HG03469 (cell line): Measurements from ENCODE around the gene PROSER1.
"Not testable (repeated sequence)": the region's sequence is repeated elsewhere in the genome, so short reads cannot be mapped to it uniquely, and the experiment has no call there.

ENCODE experiments used
- ATAC-seq: cut with Tn5 transposase; IDR thresholded peaks from one replicate; pipeline ENCODE4 v1.9.1; 2021; ENCODE audit warnings: mild to moderate bottlenecking, moderate library complexity, moderate number of reproducible peaks; ENCODE audit not compliant: unreplicated experiment

PROSER1 gene

DNA sequence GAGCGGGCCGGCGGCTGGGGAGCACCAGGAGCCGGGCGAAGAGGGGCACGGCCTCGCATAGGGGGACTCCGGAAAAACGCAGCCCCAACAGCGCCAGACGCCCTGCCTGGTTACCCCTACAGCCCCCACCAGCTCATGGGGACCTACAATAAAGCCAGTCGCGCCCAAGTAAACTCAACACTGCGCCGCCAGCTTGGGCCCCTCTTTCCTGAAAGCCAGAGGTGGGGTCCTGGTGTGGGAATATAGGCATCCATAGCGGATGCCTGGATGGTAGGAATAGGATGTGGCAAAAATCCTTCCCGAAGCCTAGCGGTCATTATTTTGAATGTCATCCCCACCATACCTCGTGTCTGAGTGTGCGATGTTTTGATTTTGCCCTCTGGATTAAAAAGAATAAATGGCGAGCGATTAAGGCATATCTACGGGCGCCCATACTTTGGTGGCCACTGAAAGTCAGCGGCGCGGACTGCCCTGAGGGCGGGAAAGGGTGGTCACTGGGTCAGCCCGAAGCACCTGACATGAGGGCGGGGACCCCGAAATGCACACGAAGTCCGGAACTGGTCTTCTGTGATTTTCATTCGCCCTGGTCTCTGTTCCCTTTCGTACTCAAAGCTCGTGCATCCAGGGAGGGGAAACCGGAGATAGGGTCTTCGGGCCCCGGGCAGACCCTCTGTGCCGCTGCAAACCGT, at the start of gene PROSER1, which contains the start of gene NHLRC3:
TSS of gene PROSER1 (minus strand) at position 210 of the 689 bp plus-strand sequence. CDS start 847 bp downstream, outside the sequence.
TSS of gene NHLRC3 (plus strand) at position 577 of the 689 bp plus-strand sequence. CDS start 184 bp downstream, outside the sequence.
- peak; percentile 38 for ATAC-seq

DNA sequence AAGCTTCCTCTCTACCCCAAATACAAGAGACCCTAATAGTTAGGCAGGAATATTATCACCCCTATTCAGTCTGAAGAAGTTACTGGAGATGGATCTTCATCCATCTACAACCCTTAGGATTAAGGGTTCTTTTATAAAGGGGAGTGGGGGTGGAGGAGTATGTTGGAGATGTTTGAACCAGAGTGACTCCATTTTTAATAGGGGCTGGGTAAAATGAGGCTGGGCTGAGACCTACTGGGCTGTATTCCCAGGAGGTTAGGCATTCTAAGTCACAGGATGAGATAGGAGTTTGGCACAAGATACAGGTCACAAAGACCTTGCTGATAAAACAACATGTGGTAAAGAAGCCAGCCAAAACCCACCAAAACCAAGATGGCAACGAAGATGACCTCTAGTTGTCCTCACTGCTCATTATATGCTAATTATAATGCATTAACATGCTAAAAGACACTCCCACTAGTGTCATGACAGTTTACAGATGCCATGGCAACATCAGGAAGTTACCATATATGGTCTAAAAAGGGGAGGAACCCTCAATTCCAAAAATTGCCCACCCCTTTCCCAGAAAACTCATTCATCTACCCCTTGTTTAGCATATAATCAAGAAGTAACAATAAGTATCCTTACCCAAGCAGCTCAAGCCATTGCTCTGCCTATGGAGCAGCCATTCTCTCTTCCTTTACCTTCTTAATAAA, 48.5 kb upstream of the PROSER1 start:
- ATAC-seq = not testable (repeated sequence)

- no peak for ATAC-seq
Observed at GRCh38 chr13:39073983-39074382, 36.1 kb upstream of the PROSER1 start.

- ATAC-seq = no peak
Observed at GRCh38 chr13:39072842-39073241, 35.0 kb upstream of the PROSER1 start.

GRCh38 chr13:39062004-39062403, 24.1 kb upstream of the PROSER1 start:
- no peak for ATAC-seq

- ATAC-seq = no peak
Observed at GRCh38 chr13:39058040-39058439, 20.2 kb upstream of the PROSER1 start.

DNA sequence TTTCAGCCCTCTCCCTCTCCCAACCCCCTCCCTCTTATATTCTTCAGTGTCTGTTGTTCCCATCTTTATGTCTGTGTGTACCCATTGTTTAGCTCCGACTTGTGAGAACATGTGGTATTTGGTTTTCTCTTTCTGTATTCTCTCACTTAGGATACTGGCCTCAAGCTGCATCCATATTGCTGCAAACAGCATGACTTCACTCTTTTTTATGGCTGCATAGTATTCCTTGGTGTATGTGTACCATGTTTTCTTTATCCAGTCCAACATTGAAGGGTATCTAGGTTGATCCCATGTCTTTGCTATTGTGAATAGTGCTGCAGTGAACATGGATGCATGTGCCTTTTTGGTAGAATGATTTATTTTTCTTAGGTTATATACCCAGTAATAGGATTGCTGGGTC, 18.1 kb upstream of the PROSER1 start:
- no peak for ATAC-seq

DNA sequence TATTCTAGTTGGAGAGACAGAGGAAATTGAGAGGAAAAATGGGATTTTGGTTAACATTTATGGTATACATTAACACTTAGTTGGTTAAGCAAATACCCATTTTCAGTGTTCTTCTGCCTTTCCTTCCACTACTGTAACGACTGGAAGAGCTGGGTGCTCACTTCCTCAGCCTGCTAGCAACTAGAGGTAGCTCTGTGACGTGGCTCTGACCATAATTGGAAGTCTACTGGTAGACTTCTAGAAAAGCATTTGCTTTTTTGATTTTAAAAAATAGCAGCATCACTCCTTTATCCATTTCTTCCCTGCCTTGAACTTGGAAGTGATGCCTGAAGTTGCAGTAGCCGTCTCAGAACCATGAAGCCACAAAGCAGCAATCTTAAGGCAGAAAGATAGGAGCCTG, 16.2 kb upstream of the PROSER1 start:
- ATAC-seq = no peak

DNA sequence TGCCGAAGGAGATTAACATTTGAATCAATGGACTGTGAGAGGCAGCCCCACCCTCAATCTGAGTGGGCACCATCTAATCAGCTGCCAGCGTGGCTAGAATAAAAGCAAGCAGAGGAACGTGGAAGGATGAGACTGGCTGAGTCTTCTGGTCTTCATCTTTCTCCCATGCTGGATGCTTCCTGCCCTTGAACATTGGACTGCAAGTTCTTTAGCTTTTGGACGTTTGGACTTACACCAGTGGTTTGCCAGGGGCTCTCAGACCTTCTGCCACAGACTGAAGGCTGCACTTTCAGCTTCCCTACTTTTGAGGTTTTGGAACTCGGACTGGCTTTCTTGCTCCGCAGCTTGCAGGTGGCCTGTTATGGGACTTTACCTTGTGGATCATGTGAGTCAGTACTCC, 15.1 kb upstream of the PROSER1 start:
- no peak for ATAC-seq

- no peak for ATAC-seq
Observed at GRCh38 chr13:39051157-39051556, 13.3 kb upstream of the PROSER1 start.

GRCh38 chr13:39049274-39049673, 11.4 kb upstream of the PROSER1 start:
- ATAC-seq = no peak

DNA sequence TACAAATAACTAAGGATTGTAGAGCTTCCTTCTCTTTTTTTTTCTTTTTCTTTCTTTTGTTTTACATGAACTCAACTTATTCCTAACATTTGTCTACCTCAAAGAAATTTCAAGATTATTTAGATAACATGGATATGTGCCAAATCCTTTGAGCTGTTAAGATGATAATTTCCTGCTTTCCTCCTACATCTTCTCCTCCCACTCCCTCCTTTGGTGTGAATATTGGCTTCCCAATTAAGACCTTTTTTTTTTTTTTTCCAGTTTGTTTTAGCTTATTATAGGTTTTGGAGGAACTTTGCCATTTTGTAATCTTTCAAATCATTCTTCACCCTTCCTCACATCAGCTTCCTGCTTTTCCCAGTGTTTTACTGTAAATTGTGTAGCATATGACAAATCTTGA, 10.9 kb upstream of the PROSER1 start:
- no peak for ATAC-seq

- ATAC-seq = no peak
Observed at GRCh38 chr13:39047560-39047959, 9.7 kb upstream of the PROSER1 start.

DNA sequence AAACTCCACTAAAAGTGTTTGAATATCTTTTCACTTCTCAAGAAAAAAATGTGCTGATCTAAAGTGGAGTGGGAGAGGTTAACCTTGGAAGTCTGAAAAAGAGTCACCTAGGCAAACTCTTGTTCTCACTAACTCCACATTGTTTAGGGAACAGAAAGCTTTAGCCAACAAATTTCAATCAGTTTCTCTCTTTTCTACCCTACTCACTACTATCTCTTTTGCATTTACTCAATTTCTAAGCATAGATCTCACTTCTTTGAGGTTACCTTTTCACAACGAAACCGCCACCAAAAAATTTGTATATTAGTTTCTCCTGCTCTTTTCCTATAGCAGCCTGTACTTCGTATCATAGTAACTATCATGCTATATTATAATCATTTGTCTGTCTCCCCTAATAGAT, 6.6 kb upstream of the PROSER1 start:
- ATAC-seq = peak; percentile 73

DNA sequence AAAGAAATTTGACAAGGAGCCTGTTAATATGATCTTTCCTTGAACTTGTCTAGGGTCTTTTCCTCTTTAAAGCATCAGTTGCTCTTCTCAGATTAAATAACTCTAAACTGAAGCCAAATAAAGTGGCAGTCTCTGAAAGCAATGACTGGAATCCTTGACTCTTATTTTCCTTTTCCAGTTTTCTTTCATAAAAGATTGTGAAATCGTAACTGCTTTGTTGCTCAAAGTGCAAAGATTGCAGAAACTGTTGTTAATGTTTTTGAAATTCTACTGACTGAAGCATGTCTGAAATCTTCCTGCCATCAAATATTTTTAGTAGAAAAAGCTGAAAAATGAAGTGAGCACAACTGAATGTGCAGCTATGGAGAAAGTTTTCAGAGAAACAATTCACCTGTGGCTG, 2.3 kb upstream of the PROSER1 start:
- ATAC-seq = no peak

- no peak for ATAC-seq
Observed at GRCh38 chr13:39039041-39039440, 1.2 kb upstream of the PROSER1 start.

- peak; percentile 22 for ATAC-seq
Observed at GRCh38 chr13:39038569-39039030, 711 bp upstream of the PROSER1 start.

GRCh38 chr13:39037410-39037879, 444 bp downstream of the PROSER1 start:
- ATAC-seq = peak; percentile 10

- ATAC-seq = no peak
Observed at GRCh38 chr13:39036212-39036611, 1.7 kb downstream of the PROSER1 start.

- no peak for ATAC-seq
Observed at GRCh38 chr13:39035799-39036198, 2.1 kb downstream of the PROSER1 start.

DNA sequence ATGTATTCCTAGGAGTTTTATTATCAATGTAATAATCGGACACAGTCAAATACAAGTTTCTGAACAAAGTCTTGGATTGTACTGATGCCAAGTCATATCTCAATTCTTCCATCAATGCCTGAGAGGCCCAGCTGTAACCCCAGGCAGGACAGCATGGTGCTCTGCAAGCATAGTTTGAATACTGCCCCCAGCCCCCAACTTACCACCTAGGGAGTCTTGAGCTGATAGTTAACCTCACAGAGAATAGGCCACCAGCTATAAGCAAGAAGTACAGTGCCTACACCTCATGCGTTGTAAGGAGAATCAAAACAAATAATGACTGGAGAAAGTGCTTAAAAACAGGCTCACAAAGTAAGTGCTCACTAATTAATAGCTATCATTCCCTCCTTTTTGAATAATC, 2.7 kb downstream of the PROSER1 start:
- ATAC-seq = no peak

GRCh38 chr13:39034085-39034484, 3.8 kb downstream of the PROSER1 start:
- no peak for ATAC-seq
